ENCODE measurements around the gene COQ8A. TPM values are rescaled to one million over a fixed set of nuclear protein-coding genes. Genes with fewer than 3 reads are reported as not detected.
"Not testable (repeated sequence)": the region's sequence is repeated elsewhere in the genome, so short reads cannot be mapped to it uniquely, and the experiment has no call there.

Gene COQ8A
- total and polyA plus RNA-seq, 2 experiments from 2014 or later: 45.1 to 59.7 TPM

DNA sequence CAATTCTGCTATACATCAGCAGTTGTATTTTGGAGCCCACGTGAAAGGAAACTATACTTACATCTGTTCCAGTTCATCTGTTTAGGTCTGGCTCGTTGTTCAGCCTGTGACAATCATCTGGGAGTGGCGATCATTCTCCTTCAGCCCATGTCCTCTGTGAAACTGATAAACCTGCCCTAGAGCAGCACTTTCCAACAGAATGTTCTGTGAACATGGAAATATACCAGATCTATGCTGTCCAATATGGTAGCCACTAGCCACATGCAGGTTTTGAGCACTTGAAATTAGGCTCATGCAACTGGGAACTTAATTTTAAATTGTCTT is 24.5 kb upstream of the COQ8A start:
- H3K9me3 ChIP-seq (ENCODE audit: low read depth): no peaks in the 10 kb centered on the region
- H3K4me3 ChIP-seq: no peak overlapping the region
- DNase-seq (ENCODE audit: low read depth in 1 of 2, low spot score in 1 of 2): no peak
- H3K36me3 ChIP-seq: no peaks in the 10 kb centered on the region
- TF ChIP-seq, protein P1, sequence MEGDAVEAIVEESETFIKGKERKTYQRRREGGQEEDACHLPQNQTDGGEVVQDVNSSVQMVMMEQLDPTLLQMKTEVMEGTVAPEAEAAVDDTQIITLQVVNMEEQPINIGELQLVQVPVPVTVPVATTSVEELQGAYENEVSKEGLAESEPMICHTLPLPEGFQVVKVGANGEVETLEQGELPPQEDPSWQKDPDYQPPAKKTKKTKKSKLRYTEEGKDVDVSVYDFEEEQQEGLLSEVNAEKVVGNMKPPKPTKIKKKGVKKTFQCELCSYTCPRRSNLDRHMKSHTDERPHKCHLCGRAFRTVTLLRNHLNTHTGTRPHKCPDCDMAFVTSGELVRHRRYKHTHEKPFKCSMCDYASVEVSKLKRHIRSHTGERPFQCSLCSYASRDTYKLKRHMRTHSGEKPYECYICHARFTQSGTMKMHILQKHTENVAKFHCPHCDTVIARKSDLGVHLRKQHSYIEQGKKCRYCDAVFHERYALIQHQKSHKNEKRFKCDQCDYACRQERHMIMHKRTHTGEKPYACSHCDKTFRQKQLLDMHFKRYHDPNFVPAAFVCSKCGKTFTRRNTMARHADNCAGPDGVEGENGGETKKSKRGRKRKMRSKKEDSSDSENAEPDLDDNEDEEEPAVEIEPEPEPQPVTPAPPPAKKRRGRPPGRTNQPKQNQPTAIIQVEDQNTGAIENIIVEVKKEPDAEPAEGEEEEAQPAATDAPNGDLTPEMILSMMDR (IDR thresholded peaks at IDR 0.05; ENCODE audit: low read depth, low read length): no peak
- peaks cover 6% of the 10 kb centered on the region for H3K4me1 ChIP-seq (ENCODE audit: low read depth)
- no peak overlapping the region for H3K27ac ChIP-seq
- H3K27me3 ChIP-seq: no peaks in the 10 kb centered on the region

DNA sequence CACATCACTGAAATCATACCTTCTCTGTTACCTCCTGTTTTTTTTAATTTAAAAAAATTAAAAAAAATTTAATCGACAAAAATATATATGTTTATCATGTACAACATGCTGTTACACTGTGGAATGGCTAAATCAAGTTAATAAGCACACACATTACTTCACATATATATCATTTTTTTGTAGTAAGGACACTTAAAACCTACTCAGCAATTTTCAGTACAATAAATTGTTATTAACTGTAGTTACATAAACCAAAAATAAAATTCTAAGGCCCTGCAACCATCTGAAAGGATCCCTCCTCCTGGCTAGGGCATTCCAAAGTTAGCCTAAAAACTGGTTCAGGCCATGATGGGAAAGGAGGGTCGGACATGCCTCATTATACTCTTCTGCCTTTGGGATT is 23.6 kb upstream of the COQ8A start:
- no peak for DNase-seq (ENCODE audit: low read depth in 1 of 2, low spot score in 1 of 2)
- Histone ChIP-seq H3K27ac (no peak overlapping the region), H3K4me1 (ENCODE audit: low read depth) (peaks cover 9% of the 10 kb centered on the region), H3K36me3 (no peaks in the 10 kb centered on the region), H3K27me3 (no peaks in the 10 kb centered on the region), H3K4me3 (no peak overlapping the region), H3K9me3 (ENCODE audit: low read depth) (no peaks in the 10 kb centered on the region)
- TF ChIP-seq, protein P1 (IDR thresholded peaks at IDR 0.05; ENCODE audit: low read depth, low read length): no peak

DNA sequence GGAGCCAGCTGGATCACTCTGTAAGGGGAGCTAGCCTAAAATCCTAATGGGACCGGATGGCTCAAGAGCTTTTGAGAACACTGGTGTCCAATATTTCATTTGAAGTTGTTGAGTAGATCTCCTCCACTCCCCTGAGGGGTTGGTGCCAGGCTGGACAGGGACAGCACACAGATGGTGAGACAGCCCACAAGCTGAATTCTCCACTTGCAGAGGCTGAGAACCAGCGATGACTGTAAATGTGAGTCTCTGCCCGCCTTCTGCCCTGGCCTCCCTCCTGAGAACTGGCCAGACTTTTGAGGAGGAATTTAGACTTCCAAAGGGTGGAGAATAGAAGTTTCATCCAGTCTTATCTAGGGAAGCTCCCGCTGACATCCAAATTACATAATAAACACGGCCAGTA is 20.5 kb upstream of the COQ8A start:
- Histone ChIP-seq H3K27me3 (no peaks in the 10 kb centered on the region), H3K27ac (no peak overlapping the region), H3K4me1 (ENCODE audit: low read depth) (peaks cover 9% of the 10 kb centered on the region), H3K36me3 (no peaks in the 10 kb centered on the region), H3K9me3 (ENCODE audit: low read depth) (no peaks in the 10 kb centered on the region), H3K4me3 (no peak overlapping the region)
- no peak for DNase-seq (ENCODE audit: low read depth in 1 of 2, low spot score in 1 of 2)
- TF ChIP-seq, protein P1 (IDR thresholded peaks at IDR 0.05; ENCODE audit: low read depth, low read length): no peak

DNA sequence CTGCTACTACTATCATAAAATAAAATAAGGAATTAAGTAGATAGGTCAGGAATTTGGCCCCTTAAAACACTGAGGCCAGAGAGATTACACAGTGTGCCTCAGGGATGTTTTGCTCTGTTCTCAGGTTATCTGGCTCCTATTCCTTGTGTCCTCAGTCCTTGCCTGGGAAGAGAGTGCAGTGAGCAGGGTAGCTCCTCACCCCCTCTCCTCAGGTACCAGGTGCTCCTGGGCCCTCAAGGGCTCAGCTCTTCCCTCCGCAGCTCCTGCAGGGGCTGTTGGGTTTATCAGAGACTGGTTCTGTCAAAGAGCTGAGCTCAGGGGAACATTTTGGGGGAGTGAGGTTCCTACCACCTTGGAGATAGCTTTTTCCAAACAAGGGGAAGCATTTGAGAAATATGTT is 20.1 kb upstream of the COQ8A start:
- no peaks in the 10 kb centered on the region for H3K9me3 ChIP-seq (ENCODE audit: low read depth)
- H3K4me1 ChIP-seq (ENCODE audit: low read depth): peaks cover 9% of the 10 kb centered on the region
- DNase-seq (ENCODE audit: low read depth in 1 of 2, low spot score in 1 of 2): no peak
- no peak overlapping the region for H3K4me3 ChIP-seq
- TF ChIP-seq, protein P1 (IDR thresholded peaks at IDR 0.05; ENCODE audit: low read depth, low read length): no peak
- H3K27ac ChIP-seq: peak overlapping the region; percentile 77
- H3K36me3 ChIP-seq: no peaks in the 10 kb centered on the region
- no peaks in the 10 kb centered on the region for H3K27me3 ChIP-seq

DNA sequence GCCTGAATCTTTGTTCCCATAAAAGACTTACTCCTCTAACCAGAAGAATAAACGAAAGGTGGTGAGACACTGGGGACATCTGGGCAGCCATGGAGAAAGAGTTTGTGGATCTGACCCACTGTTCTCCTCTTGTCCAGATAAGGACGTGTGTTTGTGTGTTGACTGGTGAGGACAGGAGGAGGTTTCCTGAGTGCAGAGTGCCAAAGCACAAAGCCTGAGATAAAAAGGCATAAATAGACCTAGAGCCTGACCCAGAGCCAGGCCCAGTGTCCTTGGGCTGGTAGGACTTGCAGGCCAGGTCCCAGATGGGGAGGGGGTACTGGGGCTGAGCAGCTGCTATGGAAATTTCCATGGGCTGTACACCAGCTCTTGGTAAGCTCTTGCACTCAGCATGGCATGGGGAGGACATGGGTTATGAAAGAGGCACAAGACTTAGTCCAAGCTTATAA is 19.6 kb upstream of the COQ8A start:
- H3K4me1 ChIP-seq (ENCODE audit: low read depth): peaks cover 9% of the 10 kb centered on the region
- H3K9me3 ChIP-seq (ENCODE audit: low read depth): no peaks in the 10 kb centered on the region
- no peaks in the 10 kb centered on the region for H3K27me3 ChIP-seq
- H3K4me3 ChIP-seq: no peak overlapping the region
- peak in 1 of 2 donors; percentile 8 for DNase-seq (ENCODE audit: low read depth in 1 of 2, low spot score in 1 of 2)
- TF ChIP-seq, protein P1 (IDR thresholded peaks at IDR 0.05; ENCODE audit: low read depth, low read length): no peak
- peak overlapping the region; percentile 77 for H3K27ac ChIP-seq
- H3K36me3 ChIP-seq: no peaks in the 10 kb centered on the region

DNA sequence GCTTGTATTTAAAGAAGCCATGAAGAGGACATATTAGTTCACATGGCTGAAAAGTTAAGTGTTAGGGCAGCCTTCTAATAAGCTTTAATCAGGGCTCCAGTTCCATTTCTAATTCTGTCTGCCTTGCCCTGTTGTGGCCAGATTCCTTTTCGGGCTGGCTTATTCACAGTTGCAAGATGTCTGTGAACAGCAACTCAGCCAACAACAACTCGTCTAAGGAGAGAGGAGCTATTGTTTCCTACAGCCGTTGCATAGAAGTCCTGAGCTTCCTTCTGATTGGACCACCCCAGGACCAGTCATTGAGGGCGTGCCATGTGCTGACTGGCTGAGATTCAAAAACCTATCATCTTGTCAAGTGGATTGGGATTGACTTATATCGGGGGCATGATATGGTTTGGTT is 18.6 kb upstream of the COQ8A start:
- no peak for DNase-seq (ENCODE audit: low read depth in 1 of 2, low spot score in 1 of 2)
- H3K4me1 ChIP-seq (ENCODE audit: low read depth): peaks cover 9% of the 10 kb centered on the region
- H3K4me3 ChIP-seq: no peak overlapping the region
- H3K27me3 ChIP-seq: no peaks in the 10 kb centered on the region
- H3K27ac ChIP-seq: no peak overlapping the region
- TF ChIP-seq, protein P1 (IDR thresholded peaks at IDR 0.05; ENCODE audit: low read depth, low read length): no peak
- H3K9me3 ChIP-seq (ENCODE audit: low read depth): no peaks in the 10 kb centered on the region
- no peaks in the 10 kb centered on the region for H3K36me3 ChIP-seq

DNA sequence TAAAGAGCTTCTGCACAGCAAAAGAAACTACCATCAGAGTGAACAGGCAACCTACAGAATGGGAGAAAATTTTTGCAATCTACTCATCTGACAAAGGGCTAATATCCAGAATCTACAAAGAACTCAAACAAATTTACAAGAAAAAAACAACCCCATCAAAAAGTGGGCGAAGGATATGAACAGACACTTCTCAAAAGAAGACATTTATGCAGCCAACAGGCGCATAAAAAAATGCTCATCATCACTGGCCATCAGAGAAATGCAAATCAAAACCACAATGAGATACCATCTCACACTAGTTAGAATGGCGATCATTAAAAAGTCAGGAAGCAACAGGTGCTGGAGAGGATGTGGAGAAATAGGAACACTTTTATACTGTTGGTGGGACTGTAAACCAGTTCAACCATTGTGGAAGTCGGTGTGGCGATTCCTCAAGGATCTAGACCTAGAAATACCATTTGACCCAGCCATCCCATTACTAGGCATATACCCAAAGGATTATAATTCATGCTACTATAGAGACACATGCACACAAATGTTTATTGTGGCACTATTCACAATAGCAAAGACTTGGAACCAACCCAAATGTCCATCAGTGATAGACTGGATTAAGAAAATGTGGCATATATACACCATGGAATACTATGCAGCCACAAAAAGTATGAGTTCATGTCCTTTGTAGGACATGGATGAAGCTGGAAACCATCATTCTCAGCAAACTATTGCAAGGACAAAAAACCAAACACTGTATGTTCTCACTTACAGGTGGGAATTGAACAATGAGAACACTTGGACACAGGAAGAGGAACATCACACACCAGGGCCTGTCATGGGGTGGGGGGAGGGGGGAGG is 10.6 kb upstream of the COQ8A start:
- not testable (repeated sequence) for H3K4me3 ChIP-seq; H3K27ac ChIP-seq; H3K27me3 ChIP-seq; H3K9me3 ChIP-seq (ENCODE audit: low read depth); DNase-seq (ENCODE audit: low read depth in 1 of 2, low spot score in 1 of 2); H3K4me1 ChIP-seq (ENCODE audit: low read depth); H3K36me3 ChIP-seq

Measured in cardiac muscle cell (in vitro differentiated cells and primary cell).